Measurements from ENCODE around the gene SPDYE4.

The SPDYE4 gene

GRCh38 chr17:8735336-8735939, 22.9 kb downstream of the SPDYE4 start:
- H3K4me1 ChIP-seq (ENCODE audit: insufficient read depth, low read length, poor library complexity, severe bottlenecking): peaks cover 7% of the 10 kb centered on the region
- H3K4me2 ChIP-seq (ENCODE audit: low read depth, low read length, poor library complexity, severe bottlenecking): no peak overlapping the region
- no peaks in the 10 kb centered on the region for H3K9me3 ChIP-seq (ENCODE audit: insufficient read depth, low read depth, low read length)
- TF ChIP-seq EZH2phosphoT487 (IDR thresholded peaks at IDR 0.05; ENCODE audit: borderline replicate concordance) (no peak), CTCF (conservative IDR thresholded peaks at IDR 0.05; ENCODE audit: low read length) (no peak)
- H3K79me2 ChIP-seq (ENCODE audit: insufficient read depth, low read length): no peaks in the 10 kb centered on the region
- H3K9me2 ChIP-seq (replicated peaks; ENCODE audit: low read depth, low read length): no peaks in the 10 kb centered on the region
- H3K9ac ChIP-seq (ENCODE audit: low read depth, low read length, poor library complexity, severe bottlenecking): no peak overlapping the region
- no peak overlapping the region for H2AFZ ChIP-seq (ENCODE audit: low read length)
- H4K20me1 ChIP-seq (ENCODE audit: insufficient read depth, low read length, poor library complexity, severe bottlenecking): no peaks in the 10 kb centered on the region
- no peaks in the 10 kb centered on the region for H3F3A ChIP-seq (ENCODE audit: low read depth)
- H3K4me3 ChIP-seq (ENCODE audit: low read length, poor library complexity, severe bottlenecking): no peak overlapping the region
- no peaks in the 10 kb centered on the region for H3K36me3 ChIP-seq (ENCODE audit: insufficient read depth, low read length)
- H3K27me3 ChIP-seq (ENCODE audit: insufficient read depth, low read length, poor library complexity, severe bottlenecking): no peaks in the 10 kb centered on the region

- H3K9ac ChIP-seq (ENCODE audit: low read depth, low read length, poor library complexity, severe bottlenecking): no peak overlapping the region
- no peaks in the 10 kb centered on the region for H3K9me2 ChIP-seq (replicated peaks; ENCODE audit: low read depth, low read length)
- H3K9me3 ChIP-seq (ENCODE audit: insufficient read depth, low read depth, low read length): no peaks in the 10 kb centered on the region
- no peaks in the 10 kb centered on the region for H4K20me1 ChIP-seq (ENCODE audit: insufficient read depth, low read length, poor library complexity, severe bottlenecking)
- H3K36me3 ChIP-seq (ENCODE audit: insufficient read depth, low read length): no peaks in the 10 kb centered on the region
- H2AFZ ChIP-seq (ENCODE audit: low read length): no peak overlapping the region
- H3K4me3 ChIP-seq (ENCODE audit: low read length, poor library complexity, severe bottlenecking): no peak overlapping the region
- TF ChIP-seq CTCF (conservative IDR thresholded peaks at IDR 0.05; ENCODE audit: low read length): no peak
- no peak for TF ChIP-seq EZH2phosphoT487 (IDR thresholded peaks at IDR 0.05; ENCODE audit: borderline replicate concordance)
- H3F3A ChIP-seq (ENCODE audit: low read depth): no peaks in the 10 kb centered on the region
- peaks cover 5% of the 10 kb centered on the region for H3K4me1 ChIP-seq (ENCODE audit: insufficient read depth, low read length, poor library complexity, severe bottlenecking)
- no peaks in the 10 kb centered on the region for H3K27me3 ChIP-seq (ENCODE audit: insufficient read depth, low read length, poor library complexity, severe bottlenecking)
- no peaks in the 10 kb centered on the region for H3K79me2 ChIP-seq (ENCODE audit: insufficient read depth, low read length)
- H3K4me2 ChIP-seq (ENCODE audit: low read depth, low read length, poor library complexity, severe bottlenecking): no peak overlapping the region
These were observed 23.5 kb downstream of the SPDYE4 start for GRCh38 chr17:8734876-8735275.

GRCh38 chr17:8732406-8733085, 25.8 kb downstream of the SPDYE4 start:
- Histone ChIP-seq H3K9me2 (replicated peaks; ENCODE audit: low read depth, low read length) (no peaks in the 10 kb centered on the region), H3K36me3 (ENCODE audit: insufficient read depth, low read length) (no peaks in the 10 kb centered on the region), H2AFZ (ENCODE audit: low read length) (no peak overlapping the region), H3K27me3 (ENCODE audit: insufficient read depth, low read length, poor library complexity, severe bottlenecking) (no peaks in the 10 kb centered on the region), H3K9ac (ENCODE audit: low read depth, low read length, poor library complexity, severe bottlenecking) (no peak overlapping the region), H3K9me3 (ENCODE audit: insufficient read depth, low read depth, low read length) (no peaks in the 10 kb centered on the region), H3K79me2 (ENCODE audit: insufficient read depth, low read length) (no peaks in the 10 kb centered on the region), H4K20me1 (ENCODE audit: insufficient read depth, low read length, poor library complexity, severe bottlenecking) (no peaks in the 10 kb centered on the region), H3K4me2 (ENCODE audit: low read depth, low read length, poor library complexity, severe bottlenecking) (no peak overlapping the region), H3F3A (ENCODE audit: low read depth) (no peaks in the 10 kb centered on the region), H3K4me1 (ENCODE audit: insufficient read depth, low read length, poor library complexity, severe bottlenecking) (peaks cover 4% of the 10 kb centered on the region), H3K4me3 (ENCODE audit: low read length, poor library complexity, severe bottlenecking) (no peak overlapping the region)
- no peak for TF ChIP-seq CTCF (conservative IDR thresholded peaks at IDR 0.05; ENCODE audit: low read length)
- no peak for TF ChIP-seq EZH2phosphoT487 (IDR thresholded peaks at IDR 0.05; ENCODE audit: borderline replicate concordance)
